ENCODE results near the gene INO80B.

INO80B gene

GRCh38 chr2:74491648-74492544 lies 37.0 kb downstream of the INO80B start:
- TF ChIP-seq CTCF (IDR thresholded peaks at IDR 0.05): no peak
- TF ChIP-seq ZFX (IDR thresholded peaks at IDR 0.05; ENCODE audit: borderline replicate concordance): no peak
- H3K27ac ChIP-seq: no peak overlapping the region

- TF ChIP-seq ZFX (IDR thresholded peaks at IDR 0.05; ENCODE audit: borderline replicate concordance): no peak
- no peak for TF ChIP-seq CTCF (IDR thresholded peaks at IDR 0.05)
- H3K27ac ChIP-seq: no peak overlapping the region
These were observed 38.7 kb downstream of the INO80B start for GRCh38 chr2:74493546-74493945.

GRCh38 chr2:74495440-74495839 lies 40.6 kb downstream of the INO80B start:
- TF ChIP-seq CTCF (IDR thresholded peaks at IDR 0.05) (no peak), ZFX (IDR thresholded peaks at IDR 0.05; ENCODE audit: borderline replicate concordance) (no peak)
- H3K27ac ChIP-seq: peak overlapping the region; percentile 97

- no peak for TF ChIP-seq ZFX (IDR thresholded peaks at IDR 0.05; ENCODE audit: borderline replicate concordance)
- no peak for TF ChIP-seq CTCF (IDR thresholded peaks at IDR 0.05)
- peak overlapping the region; percentile 97 for H3K27ac ChIP-seq
These were observed 42.3 kb downstream of the INO80B start for GRCh38 chr2:74496997-74497776.

GRCh38 chr2:74497777-74498499 lies 43.1 kb downstream of the INO80B start:
- TF ChIP-seq ZFX (IDR thresholded peaks at IDR 0.05; ENCODE audit: borderline replicate concordance) (no peak), CTCF (IDR thresholded peaks at IDR 0.05) (no peak)
- H3K27ac ChIP-seq: peak overlapping the region; percentile 97

- peak overlapping the region; percentile 97 for H3K27ac ChIP-seq
These were observed 43.8 kb downstream of the INO80B start for GRCh38 chr2:74498500-74499266.

More at GRCh38 chr2:74498500-74499266, 43.8 kb downstream of the INO80B start:
- no peak for TF ChIP-seq ZFX (IDR thresholded peaks at IDR 0.05; ENCODE audit: borderline replicate concordance)
- no peak for TF ChIP-seq CTCF (IDR thresholded peaks at IDR 0.05)

Measured in 22Rv1 (cell line).